Raji (cell line): ENCODE results near the gene WNT10A.

ENCODE experiments used
- POLR2A ChIP-seq: IDR thresholded peaks from 2 replicates; pipeline ENCODE4 v1.6.1; 2011; ENCODE audit warnings: low read depth, low read length, control low read depth; ENCODE audit not compliant: insufficient read depth

Gene WNT10A

DNA sequence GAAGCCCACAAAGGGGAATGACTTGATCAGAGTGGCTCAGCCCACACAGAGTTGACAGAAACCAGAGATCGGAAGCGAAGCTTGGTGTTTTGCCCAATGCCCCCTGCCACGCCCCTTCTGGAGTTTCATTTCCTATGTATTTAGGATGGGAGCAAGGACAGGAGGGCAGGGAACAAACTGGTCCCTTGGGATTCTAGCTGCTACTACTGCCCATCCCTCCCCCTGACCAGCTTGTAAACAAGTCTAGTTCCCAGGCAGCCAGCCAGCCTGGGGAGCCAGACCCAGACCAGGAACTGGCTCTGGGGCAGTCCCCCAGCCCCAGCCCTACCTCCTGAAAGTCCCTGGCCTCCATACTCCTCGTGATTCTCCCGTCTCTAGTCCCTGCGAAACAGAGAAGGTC is 12.8 kb upstream of the WNT10A start:
- no peak for TF ChIP-seq POLR2A

DNA sequence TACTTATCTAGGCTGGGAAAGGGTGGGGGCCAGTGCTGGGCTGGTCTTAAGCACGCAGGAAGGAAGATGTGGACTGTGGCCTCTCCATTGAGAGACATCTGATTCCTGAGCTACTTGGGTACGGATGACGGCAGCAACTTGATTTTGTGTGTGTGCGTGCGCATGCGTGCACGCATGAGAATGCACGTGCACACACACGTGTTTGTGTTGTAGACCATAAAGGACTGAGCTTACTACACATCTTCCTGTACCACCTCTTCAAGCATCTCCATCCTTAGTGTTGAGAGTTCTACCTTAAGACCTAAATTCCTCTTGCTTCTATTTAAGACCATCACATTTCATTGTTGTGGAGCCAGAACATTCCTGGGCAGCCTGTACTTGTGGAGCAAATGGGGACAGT is 11.6 kb upstream of the WNT10A start:
- TF ChIP-seq POLR2A = no peak

GRCh38 chr2:218870984-218871344 is 9.7 kb upstream of the WNT10A start:
- no peak for TF ChIP-seq POLR2A

DNA sequence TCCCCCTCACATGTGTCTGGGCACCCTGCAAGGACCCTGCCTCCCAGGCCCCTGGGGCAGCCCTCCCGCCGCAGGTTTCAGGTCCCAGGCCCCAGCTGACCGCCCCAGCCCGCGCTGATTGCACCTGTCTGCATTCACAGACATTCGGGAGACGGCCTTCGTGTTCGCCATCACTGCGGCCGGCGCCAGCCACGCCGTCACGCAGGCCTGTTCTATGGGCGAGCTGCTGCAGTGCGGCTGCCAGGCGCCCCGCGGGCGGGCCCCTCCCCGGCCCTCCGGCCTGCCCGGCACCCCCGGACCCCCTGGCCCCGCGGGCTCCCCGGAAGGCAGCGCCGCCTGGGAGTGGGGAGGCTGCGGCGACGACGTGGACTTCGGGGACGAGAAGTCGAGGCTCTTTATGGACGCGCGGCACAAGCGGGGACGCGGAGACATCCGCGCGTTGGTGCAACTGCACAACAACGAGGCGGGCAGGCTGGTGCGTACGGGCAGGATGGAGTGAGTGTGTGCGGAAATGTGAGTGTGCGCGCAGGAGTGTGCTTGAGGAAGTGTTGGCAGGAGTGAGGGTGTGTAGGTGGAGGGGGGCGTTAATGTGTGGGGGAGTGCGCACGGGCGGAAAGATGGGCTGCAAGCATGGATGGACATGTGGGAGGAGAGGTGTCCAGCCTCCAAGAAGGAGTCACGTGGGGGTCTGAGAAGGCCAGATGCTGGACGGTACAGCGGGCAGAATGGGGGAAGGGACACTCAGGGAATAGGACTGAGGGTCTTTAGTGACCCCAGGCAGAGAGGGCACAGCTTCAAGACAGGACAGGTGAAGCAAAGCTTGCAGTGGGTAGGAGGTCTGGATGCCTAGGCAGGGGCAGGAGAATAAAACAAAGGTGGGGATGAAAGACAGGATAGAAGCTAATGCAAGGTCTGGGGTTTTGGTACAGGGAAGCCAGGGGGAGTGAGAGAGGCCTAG is 9.0 kb upstream of the WNT10A start:
- no peak for TF ChIP-seq POLR2A

DNA sequence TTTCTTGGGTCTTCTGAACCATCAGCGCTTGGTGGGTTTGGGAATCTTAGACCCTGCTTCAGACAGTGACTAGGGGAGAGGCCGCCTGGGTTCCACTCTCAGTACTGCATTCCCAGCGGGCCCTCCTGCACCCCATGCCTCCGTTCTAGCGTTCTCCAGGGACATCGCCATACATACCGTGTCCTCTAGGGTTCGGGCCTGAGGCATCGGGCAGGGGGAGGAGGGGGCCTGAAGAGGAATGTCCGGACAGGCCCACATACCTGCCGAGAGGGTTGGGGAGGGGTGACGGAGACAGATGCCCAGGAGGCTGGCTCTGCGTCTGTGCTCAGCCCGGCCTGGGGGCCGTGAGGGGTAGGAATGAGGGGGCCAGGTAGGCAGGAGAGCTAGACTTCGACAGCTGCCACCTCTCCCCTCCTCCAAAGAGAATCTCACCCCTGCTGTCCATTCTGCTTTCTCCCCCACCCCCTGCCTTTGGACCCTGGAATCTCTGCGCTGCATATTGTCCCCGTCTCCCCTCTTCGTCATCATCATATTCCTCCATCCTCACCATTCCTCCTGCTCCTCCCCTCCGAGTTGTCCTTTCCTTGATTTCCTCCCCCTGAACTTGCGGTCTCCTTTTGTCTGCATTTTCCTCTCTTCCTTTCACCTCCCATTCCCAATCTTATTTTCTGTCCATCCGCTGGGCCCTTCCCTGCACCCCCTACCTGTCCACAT is 7.8 kb upstream of the WNT10A start:
- TF ChIP-seq POLR2A = no peak

- no peak for TF ChIP-seq POLR2A
Measured at GRCh38 chr2:218873359-218874194, 7.1 kb upstream of the WNT10A start.

- TF ChIP-seq POLR2A = no peak
Measured at GRCh38 chr2:218875692-218876246, 4.9 kb upstream of the WNT10A start.

GRCh38 chr2:218876562-218877219 is 4.0 kb upstream of the WNT10A start:
- TF ChIP-seq POLR2A = no peak

DNA sequence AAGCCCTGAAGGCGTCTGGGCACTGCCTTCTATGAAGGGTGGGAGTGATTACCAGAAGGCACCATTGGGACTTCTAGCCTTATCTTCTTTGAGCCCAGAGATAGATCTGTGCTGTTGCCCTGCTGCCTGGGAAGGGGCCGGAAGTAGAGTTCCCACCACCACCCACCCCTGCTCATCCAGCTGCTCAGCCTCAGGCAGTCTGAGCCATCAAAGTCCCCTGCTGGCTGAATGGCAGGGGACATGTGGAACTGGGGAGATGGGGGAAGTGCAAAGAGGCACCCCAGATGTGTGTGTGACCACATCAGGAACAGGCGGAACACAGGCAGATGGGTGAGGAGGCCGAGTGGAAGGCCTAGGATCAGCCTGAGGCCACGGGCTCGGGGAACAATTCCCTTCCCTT is 3.3 kb upstream of the WNT10A start:
- no peak for TF ChIP-seq POLR2A

GRCh38 chr2:218877891-218878290 is 2.8 kb upstream of the WNT10A start:
- no peak for TF ChIP-seq POLR2A

- TF ChIP-seq POLR2A = no peak
Measured at GRCh38 chr2:218878486-218878885, 2.2 kb upstream of the WNT10A start.

DNA sequence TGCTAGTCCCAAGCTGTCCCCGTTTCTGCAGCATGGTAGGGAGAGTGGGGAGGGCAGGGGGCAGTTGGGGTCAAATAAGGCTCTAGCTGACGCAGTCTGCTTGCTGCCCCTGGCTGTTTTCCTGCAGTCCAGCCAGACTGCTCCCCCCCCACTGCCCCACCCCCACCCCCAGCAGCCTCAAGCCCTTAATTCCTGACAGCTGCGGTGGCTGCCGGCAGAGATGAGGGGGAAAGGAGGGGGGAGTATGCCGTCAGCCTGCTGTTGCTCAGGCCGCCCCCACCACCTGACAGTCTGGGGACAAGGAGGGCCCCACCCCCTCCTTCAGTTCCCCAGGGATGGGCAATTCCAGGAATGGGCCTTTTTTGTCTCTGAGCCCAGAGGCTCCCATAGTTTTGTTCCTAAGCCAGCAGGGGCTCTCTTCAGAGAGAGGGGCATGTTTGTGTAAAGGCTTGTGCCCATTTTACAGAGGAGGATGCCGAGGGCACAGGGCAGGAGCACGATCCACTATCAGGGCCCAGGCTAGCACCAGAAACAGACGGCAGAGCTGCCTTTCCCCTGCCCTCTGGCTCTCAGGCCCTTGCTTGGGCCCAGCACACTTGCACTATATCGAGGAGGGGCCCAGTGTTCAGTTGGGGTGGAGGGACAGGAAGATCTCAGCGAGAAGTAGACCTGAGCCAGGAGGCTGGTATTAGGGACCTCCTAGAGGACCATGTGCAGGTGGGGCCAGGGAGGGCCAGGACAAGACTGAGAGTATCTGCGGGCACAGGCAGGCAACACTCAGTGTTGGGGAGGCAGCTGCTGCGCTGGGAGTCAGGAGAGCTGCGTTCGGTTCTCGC is 1.5 kb upstream of the WNT10A start:
- TF ChIP-seq POLR2A = no peak

DNA sequence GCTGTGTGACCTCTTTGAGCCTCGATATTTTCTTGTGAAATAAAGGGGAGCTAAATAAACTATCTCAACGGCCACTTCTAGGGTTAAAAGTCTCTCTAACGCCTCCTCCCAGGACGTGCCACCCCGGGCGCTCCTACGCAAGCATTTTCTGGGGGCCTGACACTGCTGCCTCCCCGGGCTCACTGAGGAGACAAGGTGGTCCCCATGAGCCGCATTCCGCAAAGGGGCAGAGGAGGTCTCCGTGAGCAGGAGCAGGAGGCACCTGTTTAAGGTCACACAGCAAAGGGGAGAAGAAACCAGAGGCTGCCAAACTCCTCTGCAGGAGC is 913 bp upstream of the WNT10A start:
- TF ChIP-seq POLR2A = no peak
